K562 (cell line): ENCODE results near the gene OXLD1. TPM values are rescaled to one million over a fixed set of nuclear protein-coding genes. Genes with fewer than 3 reads are reported as not detected.
A peak's percentile ranks its signal among the peaks of the same experiment; 100 is the strongest.

Experiments
- ATAC-seq: fragments of 200-7000 bp; cut with Tn5 transposase; 3 replicates; pipeline ENCODE4 v1.9.1; 2020; ENCODE audit warnings: moderate library complexity
- BruUV-seq: library from RNA; stranded (reverse); fragments of 400-500 nt; replicated peaks from 2 replicates; lab custom pipeline; 2021; lab: Mats Ljungman, UMichigan
- CTCF ChIA-PET: fragments of 300-600 bp; formaldehyde crosslinking; extraction: SDS; loops from one replicate; lab custom pipeline; 2021; ENCODE audit warnings: low intra/inter-chr PET ratio; lab: Yijun Ruan, JAX
- POLR2A ChIA-PET: fragments of 300-600, 350-650 bp; sonication (Branson Sonifier 250); formaldehyde crosslinking; extraction: SDS; loops from one replicate; lab custom pipeline; 2021; ENCODE audit warnings: antibody characterized with exemption, inconsistent platforms; lab: Yijun Ruan, JAX
- DNase-seq, 4 experiments: peaks; one replicate each; pipeline versions ENCODE4 v3.0.0 to v3.0.0-alpha.2; 2011 to 2018; ENCODE audit warnings: low spot score in 3 of 4, mixed read lengths in 3 of 4; ENCODE audit errors: extremely low read depth in 1 of 4
- FAIRE-seq: peaks from 2 replicates; lab custom pipeline; 2011; peaks lifted over from hg19 to GRCh38; lab: Jason Lieb, UNC
- H2AFZ ChIP-seq: 2 replicates; pipeline ENCODE4 v1.6.0; 2011; ENCODE audit warnings: low read depth, low read length, control low read depth, inconsistent platforms
- H3K27ac ChIP-seq: fragments of 200-600 bp; 3 replicates; pipeline ENCODE4 v1.8.0; 2011; ENCODE audit warnings: low read depth, mild to moderate bottlenecking, control low read depth, inconsistent platforms, low read length, moderate library complexity, mixed read lengths; ENCODE audit errors: extremely low read depth
- H3K27me3 ChIP-seq, 2 experiments: fragments of 300-600 bp in 1 of 2; 2 replicates in 1 of 2; 3 replicates in 1 of 2; pipeline versions ENCODE4 v1.6.0 to v1.8.0; 2011; ENCODE audit warnings: inconsistent platforms in 2 of 2, low read length in 2 of 2, mild to moderate bottlenecking in 1 of 2, mixed read lengths in 1 of 2, moderate library complexity in 1 of 2; ENCODE audit not compliant: control insufficient read depth in 2 of 2, insufficient read depth in 2 of 2
- H3K36me3 ChIP-seq: fragments of 300-600 bp; 3 replicates; pipeline ENCODE4 v1.8.0; 2011; ENCODE audit warnings: mild to moderate bottlenecking, low read length, inconsistent platforms; ENCODE audit not compliant: control insufficient read depth, insufficient read depth
- H3K4me1 ChIP-seq, 2 experiments: fragments of 200-600 bp in 1 of 2; replicated peaks in 1 of 2; 2 replicates in 1 of 2; 3 replicates in 1 of 2; pipeline versions ENCODE4 v1.5.1 to v1.8.0; 2011; ENCODE audit warnings: inconsistent platforms in 2 of 2, low read length in 2 of 2, mild to moderate bottlenecking in 1 of 2, mixed read lengths in 1 of 2, moderate library complexity in 1 of 2; ENCODE audit not compliant: control insufficient read depth in 2 of 2, insufficient read depth in 2 of 2
- H3K4me2 ChIP-seq: 2 replicates; pipeline ENCODE4 v1.6.1; 2011; ENCODE audit warnings: low read length, control low read depth, inconsistent platforms, mixed read lengths; ENCODE audit not compliant: insufficient read depth
- H3K4me3 ChIP-seq: fragments of 200-600 bp; sonication (generic), shearing (Covaris generic); 2 replicates; pipeline ENCODE4 v1.5.1; 2016; ENCODE audit warnings: control low read depth, inconsistent platforms
- H3K79me2 ChIP-seq: fragments of 200-600 bp; 3 replicates; pipeline ENCODE4 v1.8.0; 2011; ENCODE audit warnings: low read length, inconsistent platforms; ENCODE audit not compliant: control insufficient read depth, insufficient read depth
- H3K9ac ChIP-seq, 2 experiments: 2 replicates each; pipeline versions ENCODE4 v1.6.0 to v1.6.1; 2011; ENCODE audit warnings: low read depth in 2 of 2, low read length in 2 of 2, control low read depth in 1 of 2, inconsistent platforms in 1 of 2, mild to moderate bottlenecking in 1 of 2, mixed read lengths in 1 of 2; ENCODE audit not compliant: insufficient read depth in 1 of 2
- H3K9me1 ChIP-seq: one replicate; pipeline ENCODE4 v1.6.0; 2011; ENCODE audit warnings: inconsistent platforms, mild to moderate bottlenecking, low read length, moderate library complexity; ENCODE audit not compliant: control insufficient read depth, insufficient read depth
- H3K9me3 ChIP-seq: replicated peaks from 2 replicates; pipeline ENCODE4 v1.5.1; 2011; ENCODE audit warnings: low read depth, low read length, inconsistent platforms; ENCODE audit not compliant: control insufficient read depth, insufficient read depth
- H4K20me1 ChIP-seq: replicated peaks from 2 replicates; pipeline ENCODE4 v1.6.1; 2011; ENCODE audit warnings: low read length, inconsistent platforms, mixed read lengths; ENCODE audit not compliant: control insufficient read depth, insufficient read depth
- BCL6 ChIP-seq: fragments of 250-450 bp; sonication (Bioruptor Pico); IDR thresholded peaks from 2 replicates; pipeline ENCODE4 v1.4.0; 2020
- HDAC6 ChIP-seq: IDR thresholded peaks from 2 replicates; pipeline ENCODE4 v1.6.1; 2012; ENCODE audit warnings: low read depth, mild to moderate bottlenecking, control low read depth, inconsistent platforms, low read length, moderate library complexity
- HMGN3 ChIP-seq: IDR thresholded peaks from 2 replicates; pipeline ENCODE4 v1.6.1; 2011; ENCODE audit warnings: borderline replicate concordance, low read depth, mild to moderate bottlenecking, mixed read lengths, low read length; ENCODE audit not compliant: insufficient read length; ENCODE audit errors: extremely low read depth
- IRF1 ChIP-seq: sonication (generic); formaldehyde crosslinking; IDR thresholded peaks from 2 replicates; pipeline ENCODE4 v1.8.0; 2022; ENCODE audit warnings: missing genetic modification reagents, mild to moderate bottlenecking, borderline replicate concordance
- POLR2A ChIP-seq: fragments of 450-650 bp; conservative IDR thresholded peaks from 2 replicates; pipeline ENCODE4 v1.6.1; 2016
- POLR2G ChIP-seq: fragments of 200-400 bp; formaldehyde crosslinking; IDR thresholded peaks from 2 replicates; pipeline ENCODE4 v1.6.1; 2017; ENCODE audit warnings: low read depth, mild to moderate bottlenecking, antibody characterized with exemption, low read length, moderate library complexity
- PPARD ChIP-seq: fragments of 250-450 bp; sonication (Bioruptor Pico); IDR thresholded peaks from 2 replicates; pipeline ENCODE4 v1.8.0; 2022; ENCODE audit warnings: inconsistent platforms, mild to moderate bottlenecking, moderate library complexity
- RBFOX2 ChIP-seq: fragments of 200-400 bp; formaldehyde crosslinking; IDR thresholded peaks from 2 replicates; pipeline ENCODE4 v1.6.1; 2017; ENCODE audit warnings: low read depth, mild to moderate bottlenecking, low read length, moderate library complexity
- RBM22 ChIP-seq: fragments of 200-400 bp; formaldehyde crosslinking; IDR thresholded peaks from 2 replicates; pipeline ENCODE4 v1.6.1; 2018; ENCODE audit warnings: low read length, low read depth; ENCODE audit not compliant: poor library complexity, severe bottlenecking
- SUPT5H ChIP-seq: fragments of 450-650 bp; IDR thresholded peaks from 2 replicates; pipeline ENCODE4 v1.6.1; 2016
- TAF15 ChIP-seq: fragments of 200-400 bp; formaldehyde crosslinking; IDR thresholded peaks from 2 replicates; pipeline ENCODE4 v1.6.1; 2017; ENCODE audit warnings: mild to moderate bottlenecking, low read depth, low read length, moderate library complexity
- ZBTB43 ChIP-seq: sonication (generic); formaldehyde crosslinking; IDR thresholded peaks from 2 replicates; pipeline ENCODE4 v1.8.0; 2023; ENCODE audit warnings: mild to moderate bottlenecking, missing genetic modification reagents
- ZFX ChIP-seq: sonication (generic); formaldehyde crosslinking; IDR thresholded peaks from 2 replicates; pipeline ENCODE4 v1.8.0; 2022; ENCODE audit warnings: mild to moderate bottlenecking, missing genetic modification reagents, moderate library complexity
- ZNF79 ChIP-seq: fragments of 250-450 bp; sonication (Bioruptor Pico); IDR thresholded peaks from 2 replicates; pipeline ENCODE4 v1.4.0; 2020; ENCODE audit warnings: low read depth, mild to moderate bottlenecking, moderate library complexity
- WGBS: fragments of 100-300 bp; shearing (Covaris generic); methylation state at CpG from one replicate; pipeline ENCODE4 v1.1.6; 2016; ENCODE audit warnings: low coverage, mixed read lengths; ENCODE audit not compliant: insufficient coverage; ENCODE audit errors: missing lambda C conversion rate; 5-methylcytosine and 5-hydroxymethylcytosine counted together
- in situ Hi-C: fragments of 300-500 bp; cut with MboI; formaldehyde crosslinking; loops from 4 replicates; pipeline ENCODE4 v1.15.0; 2018; ENCODE audit warnings: inconsistent platforms, mixed read lengths
- intact Hi-C: fragments of 100-400 bp; cut with micrococcal nuclease; formaldehyde crosslinking; loops from 2 replicates; pipeline ENCODE4 v1.14.2; 2022
- polyA plus RNA-seq, 8 experiments: library from polyadenylated mRNA; depleted of rRNA in 4 of 8; stranded (reverse) in 5 of 8; unstranded in 3 of 8; fragments of >200 nt; fragmentation: Nextera tagmentation in 2 of 8; fragmentation: Illumina TruSeq in 1 of 8; extraction: Ambion mirVana in 2 of 8; extraction: Trizol in 1 of 8; gene quantifications; 2 replicates each; pipeline versions ENCODE4 v1.2.1 to v1.2.3, GENCODE V29; 2011 to 2014; ENCODE audit warnings: inconsistent platforms in 1 of 8, missing spikeins in 1 of 8
- total RNA-seq, 7 experiments: library from RNA; depleted of rRNA in 6 of 7; stranded (reverse); fragments of >200 nt in 6 of 7; fragmentation: Illumina TruSeq in 2 of 7; extraction: Trizol in 2 of 7; gene quantifications; 2 replicates each; pipeline versions ENCODE4 v1.2.1 to v1.2.3, GENCODE V29; 2011 to 2021; ENCODE audit warnings: low replicate concordance in 1 of 7

The OXLD1 gene
- total and polyA plus RNA-seq, 9 of the 15 experiments (the other 6 are each of a cell fraction or from before 2014, with no cell fraction given) = 4.4 to 115 (median 29.3) TPM

- POLR2A ChIA-PET = interaction anchor here (0.6 to 1.6 kb wide), 5 partner anchors 12 to 151 kb away, joined by 3 read pairs; no protein-coding TSS in a partner anchor
- peak; percentile 64 for TF ChIP-seq RBFOX2
- TF ChIP-seq HMGN3 = peak; percentile 17
- TF ChIP-seq PPARD (CRISPR knock-in tag) = no peak
- TF ChIP-seq BCL6 (CRISPR knock-in tag) = no peak
- no peak for TF ChIP-seq ZNF79 (CRISPR knock-in tag)
- peak; percentile 50; the same call in 1 of the 2 replicates for TF ChIP-seq SUPT5H
- peak; percentile 53 for TF ChIP-seq POLR2G
- TF ChIP-seq RBM22 = peak; percentile 49
- TF ChIP-seq TAF15 = 0 out of 2 replicates have a peak, but pooled peaks have one; percentile 20
- no peak for TF ChIP-seq ZBTB43 (CRISPR knock-in tag)
- 0 out of 2 replicates have a peak, but pooled peaks have one; percentile 3 for TF ChIP-seq ZFX
- no peak for TF ChIP-seq IRF1
- TF ChIP-seq HDAC6 = no peak
- TF ChIP-seq POLR2A = peak; percentile 47; the same call in 1 of the 2 replicates
- TF ChIP-seq, all 486 proteins: peak for 8
- Histone ChIP-seq H3K4me1 (peaks cover 15 to 72% of the 10 kb centered on the region in 2 experiments), H3K9me1 (peaks cover 2% of the 10 kb centered on the region), H3K4me2 (no peak overlapping the region), H3K79me2 (peaks cover 44% of the 10 kb centered on the region), H3K9ac (peak overlapping the region in 1 of 2 experiments; percentile 70; a peak in 1 of 4 replicates), H3K9me3 (no peaks in the 10 kb centered on the region), H3K36me3 (peaks cover 51% of the 10 kb centered on the region), H3K4me3 (no peak overlapping the region), H3K27ac (peak overlapping the region; percentile 16; the same call in 1 of the 3 replicates), H2AFZ (no peak overlapping the region), H4K20me1 (peaks cover 4% of the 10 kb centered on the region; the same call in 1 of the 2 replicates), H3K27me3 (no peaks in the 10 kb centered on the region)
- intact Hi-C loops (no loop called here), in situ Hi-C loops (no loop called here)
- DNase-seq = no peak
- BruUV-seq = no TSS peak
- no peak for ATAC-seq
- CTCF ChIA-PET = no interaction called here
- no peak for FAIRE-seq
- WGBS = 89% methylated on average over 22 of the region's 25 CpGs
Measured at GRCh38 chr17:81707725-81708646, 41.6 kb upstream of the OXLD1 start.
